ENCODE measurements around the gene CLDN7.

DNA sequence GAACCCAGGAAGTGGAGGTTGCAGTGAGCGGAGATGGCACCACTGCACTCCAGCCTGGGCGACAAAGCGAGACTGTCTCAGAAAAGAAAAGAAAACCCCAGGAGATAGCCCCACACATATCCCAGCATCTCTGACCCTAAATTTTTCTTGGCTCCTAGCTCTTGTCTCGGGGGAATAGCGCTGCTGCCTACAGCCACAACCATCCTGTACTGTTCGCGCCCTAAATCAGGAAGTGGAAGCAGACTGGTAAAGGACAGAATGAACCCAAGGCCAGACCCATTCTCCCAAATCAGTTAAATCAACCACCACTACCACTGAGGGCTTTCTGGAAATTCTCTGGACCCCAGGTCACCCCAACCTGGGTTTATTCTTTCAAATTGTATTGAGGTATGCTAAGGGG lies 12.4 kb downstream of the CLDN7 start:
- no peak for TF ChIP-seq POLR2AphosphoS5 (IDR thresholded peaks at IDR 0.05; ENCODE audit: low read depth, low read length)
- TF ChIP-seq, protein P1, sequence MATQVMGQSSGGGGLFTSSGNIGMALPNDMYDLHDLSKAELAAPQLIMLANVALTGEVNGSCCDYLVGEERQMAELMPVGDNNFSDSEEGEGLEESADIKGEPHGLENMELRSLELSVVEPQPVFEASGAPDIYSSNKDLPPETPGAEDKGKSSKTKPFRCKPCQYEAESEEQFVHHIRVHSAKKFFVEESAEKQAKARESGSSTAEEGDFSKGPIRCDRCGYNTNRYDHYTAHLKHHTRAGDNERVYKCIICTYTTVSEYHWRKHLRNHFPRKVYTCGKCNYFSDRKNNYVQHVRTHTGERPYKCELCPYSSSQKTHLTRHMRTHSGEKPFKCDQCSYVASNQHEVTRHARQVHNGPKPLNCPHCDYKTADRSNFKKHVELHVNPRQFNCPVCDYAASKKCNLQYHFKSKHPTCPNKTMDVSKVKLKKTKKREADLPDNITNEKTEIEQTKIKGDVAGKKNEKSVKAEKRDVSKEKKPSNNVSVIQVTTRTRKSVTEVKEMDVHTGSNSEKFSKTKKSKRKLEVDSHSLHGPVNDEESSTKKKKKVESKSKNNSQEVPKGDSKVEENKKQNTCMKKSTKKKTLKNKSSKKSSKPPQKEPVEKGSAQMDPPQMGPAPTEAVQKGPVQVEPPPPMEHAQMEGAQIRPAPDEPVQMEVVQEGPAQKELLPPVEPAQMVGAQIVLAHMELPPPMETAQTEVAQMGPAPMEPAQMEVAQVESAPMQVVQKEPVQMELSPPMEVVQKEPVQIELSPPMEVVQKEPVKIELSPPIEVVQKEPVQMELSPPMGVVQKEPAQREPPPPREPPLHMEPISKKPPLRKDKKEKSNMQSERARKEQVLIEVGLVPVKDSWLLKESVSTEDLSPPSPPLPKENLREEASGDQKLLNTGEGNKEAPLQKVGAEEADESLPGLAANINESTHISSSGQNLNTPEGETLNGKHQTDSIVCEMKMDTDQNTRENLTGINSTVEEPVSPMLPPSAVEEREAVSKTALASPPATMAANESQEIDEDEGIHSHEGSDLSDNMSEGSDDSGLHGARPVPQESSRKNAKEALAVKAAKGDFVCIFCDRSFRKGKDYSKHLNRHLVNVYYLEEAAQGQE (IDR thresholded peaks at IDR 0.05; ENCODE audit: insufficient read depth in 1 of 2, low read depth in 2 of 2, low read length in 2 of 2), result no peak

Data from PFSK-1 (cell line).